Kidney tubule cell (primary cell): ENCODE measurements around the gene UBE2Z.
"Not testable (repeated sequence)": the region's sequence is repeated elsewhere in the genome, so short reads cannot be mapped to it uniquely, and the experiment has no call there.

Experiments
- DNase-seq: peaks from one replicate; pipeline ENCODE4 v3.0.0-alpha.2; 2018; ENCODE audit warnings: low spot score

Gene UBE2Z

DNA sequence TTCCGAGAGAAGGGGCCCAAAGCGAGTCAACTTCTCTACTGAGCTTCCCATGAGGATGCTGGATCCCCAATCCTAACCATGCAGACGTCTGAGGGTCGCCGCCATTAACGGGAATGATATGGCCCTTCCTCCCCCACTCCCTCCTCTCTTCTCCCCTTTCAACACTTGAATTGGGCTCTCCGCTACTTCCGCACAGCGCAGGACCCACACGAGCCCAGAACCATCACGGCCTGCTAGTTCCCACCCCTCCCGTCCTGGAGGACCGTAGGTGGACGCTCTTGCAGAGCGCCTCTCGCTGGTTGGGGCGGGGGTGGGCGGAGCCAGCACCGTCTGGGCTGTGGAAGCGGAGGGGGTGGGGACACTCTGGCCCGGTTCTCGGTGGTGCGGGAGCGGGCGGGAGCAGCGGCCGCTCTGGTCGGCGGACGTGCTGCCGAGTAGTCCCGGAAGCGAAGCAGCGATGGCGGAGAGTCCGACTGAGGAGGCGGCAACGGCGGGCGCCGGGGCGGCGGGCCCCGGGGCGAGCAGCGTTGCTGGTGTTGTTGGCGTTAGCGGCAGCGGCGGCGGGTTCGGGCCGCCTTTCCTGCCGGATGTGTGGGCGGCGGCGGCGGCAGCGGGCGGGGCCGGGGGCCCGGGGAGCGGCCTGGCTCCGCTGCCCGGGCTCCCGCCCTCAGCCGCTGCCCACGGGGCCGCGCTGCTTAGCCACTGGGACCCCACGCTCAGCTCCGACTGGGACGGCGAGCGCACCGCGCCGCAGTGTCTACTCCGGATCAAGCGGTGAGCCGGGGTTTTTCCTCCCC, at the start of gene UBE2Z:
TSS of gene UBE2Z (plus strand) at position 361 of the 797 bp plus-strand sequence. CDS start at position 458, 97 bp downstream.
- DNase-seq, result peak; percentile 95

DNA sequence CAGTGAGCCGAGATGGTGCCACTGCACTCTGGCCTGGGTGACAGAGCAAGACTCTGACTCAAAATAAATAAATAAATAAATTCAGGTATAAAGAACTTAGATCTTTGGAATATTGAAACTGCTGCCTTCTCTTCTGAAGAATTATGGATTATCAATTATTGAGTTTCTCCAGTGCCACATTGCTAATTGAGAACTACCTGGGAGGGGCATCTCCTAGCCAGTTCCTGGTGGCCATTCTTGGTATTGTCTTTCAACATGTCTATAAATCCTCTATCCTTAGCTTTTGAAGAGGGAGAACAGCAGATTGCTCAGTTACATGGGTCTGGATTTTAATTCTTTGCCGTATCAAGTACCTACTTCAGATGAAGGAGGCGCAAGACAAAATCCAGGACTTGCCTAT, 48.2 kb upstream of the UBE2Z start:
- DNase-seq, result no peak

DNA sequence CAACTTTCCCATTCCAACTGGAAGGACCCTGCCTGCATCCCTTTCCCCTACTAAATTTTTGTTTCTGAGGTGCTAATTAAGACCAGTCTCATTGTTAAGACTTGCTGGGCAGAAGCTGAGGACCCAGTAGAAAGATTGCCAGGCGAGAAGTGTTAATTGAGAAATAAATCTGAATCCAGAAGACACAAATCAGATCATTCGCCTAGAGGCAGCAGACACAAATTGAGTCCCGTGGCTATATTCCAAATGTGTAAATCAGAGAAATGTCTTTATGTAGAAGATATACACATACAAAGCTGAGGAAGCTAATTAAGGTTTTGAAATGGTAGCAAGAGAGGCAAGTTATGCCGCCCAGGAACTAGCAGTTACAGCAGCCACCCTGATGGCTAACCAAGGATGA, 47.8 kb upstream of the UBE2Z start:
- DNase-seq, result no peak

DNA sequence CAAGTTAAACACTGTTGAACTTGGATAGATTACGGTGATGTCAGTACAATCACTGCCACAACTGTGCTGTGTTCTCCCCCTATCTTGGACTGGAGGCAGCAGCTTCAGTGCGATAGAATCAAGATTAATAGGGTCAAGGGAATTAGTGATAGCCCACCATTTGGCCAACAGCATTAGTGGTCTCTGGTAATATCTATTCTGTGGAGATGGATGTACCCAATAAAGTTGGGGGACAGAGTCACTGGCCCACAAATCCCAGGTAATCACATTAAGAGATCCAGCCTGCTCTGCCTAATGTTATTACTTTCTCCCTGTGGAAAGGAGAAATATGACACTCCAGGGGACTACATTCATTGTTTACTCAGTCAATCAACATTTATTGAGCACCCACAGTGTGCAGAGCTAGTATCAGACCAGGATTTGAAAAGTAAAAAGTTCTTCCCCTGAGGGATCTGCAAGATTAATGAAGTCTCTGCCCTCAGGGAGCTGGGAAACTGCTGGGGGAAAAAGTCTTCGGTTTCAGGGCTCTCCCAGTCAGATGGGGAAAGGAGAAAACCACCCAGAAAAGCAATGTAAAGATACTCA, 39.2 kb upstream of the UBE2Z start:
- DNase-seq, result no peak

DNA sequence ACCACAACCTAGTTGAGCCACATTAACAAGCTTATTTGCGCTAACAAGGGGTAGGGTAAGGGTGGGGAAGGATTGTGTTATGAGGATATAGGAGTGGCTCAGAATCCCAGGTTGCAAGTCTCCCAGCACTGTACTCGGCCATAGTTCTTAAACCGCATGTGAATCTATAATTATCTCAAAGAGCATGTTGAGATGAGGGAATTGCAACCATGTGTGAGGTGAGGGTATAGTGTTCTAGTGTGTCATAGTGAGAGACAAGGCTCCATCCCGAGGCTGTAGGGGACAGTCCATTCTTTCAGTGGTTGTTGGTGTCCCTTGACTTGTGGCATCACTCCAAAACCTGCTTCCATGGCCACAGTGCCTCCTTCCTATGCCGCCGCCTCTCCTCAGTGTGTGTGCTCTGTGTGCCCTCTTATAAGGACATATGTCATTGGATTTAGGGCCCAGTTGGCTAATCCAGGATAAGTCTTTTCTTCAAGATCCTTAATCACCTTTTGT, 38.3 kb upstream of the UBE2Z start:
- DNase-seq, result no peak

DNA sequence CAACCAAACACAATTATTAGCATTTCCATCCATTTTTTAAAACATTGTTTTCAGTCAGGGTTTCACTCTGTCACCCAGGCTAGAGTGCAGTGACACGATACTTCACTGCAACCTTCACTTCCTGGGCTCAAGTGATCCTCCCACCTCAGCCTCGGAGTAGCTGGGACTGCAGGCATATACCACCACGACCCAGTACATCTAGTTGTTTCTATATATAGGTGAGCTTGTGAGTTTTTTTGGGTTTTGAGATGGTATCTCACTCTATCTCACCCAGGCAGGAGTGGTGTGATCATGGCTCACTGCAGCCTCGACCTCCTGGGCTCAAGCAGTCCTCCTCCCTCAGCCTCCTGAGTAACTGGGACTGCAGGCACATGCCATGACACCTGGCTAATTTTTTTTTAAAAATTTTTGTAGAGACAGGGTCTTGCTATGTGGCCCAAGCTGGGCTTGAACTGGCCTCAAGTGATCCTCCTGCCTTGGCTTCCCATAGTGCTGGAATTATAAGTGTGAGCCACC, 37.1 kb upstream of the UBE2Z start:
- DNase-seq, result no peak

DNA sequence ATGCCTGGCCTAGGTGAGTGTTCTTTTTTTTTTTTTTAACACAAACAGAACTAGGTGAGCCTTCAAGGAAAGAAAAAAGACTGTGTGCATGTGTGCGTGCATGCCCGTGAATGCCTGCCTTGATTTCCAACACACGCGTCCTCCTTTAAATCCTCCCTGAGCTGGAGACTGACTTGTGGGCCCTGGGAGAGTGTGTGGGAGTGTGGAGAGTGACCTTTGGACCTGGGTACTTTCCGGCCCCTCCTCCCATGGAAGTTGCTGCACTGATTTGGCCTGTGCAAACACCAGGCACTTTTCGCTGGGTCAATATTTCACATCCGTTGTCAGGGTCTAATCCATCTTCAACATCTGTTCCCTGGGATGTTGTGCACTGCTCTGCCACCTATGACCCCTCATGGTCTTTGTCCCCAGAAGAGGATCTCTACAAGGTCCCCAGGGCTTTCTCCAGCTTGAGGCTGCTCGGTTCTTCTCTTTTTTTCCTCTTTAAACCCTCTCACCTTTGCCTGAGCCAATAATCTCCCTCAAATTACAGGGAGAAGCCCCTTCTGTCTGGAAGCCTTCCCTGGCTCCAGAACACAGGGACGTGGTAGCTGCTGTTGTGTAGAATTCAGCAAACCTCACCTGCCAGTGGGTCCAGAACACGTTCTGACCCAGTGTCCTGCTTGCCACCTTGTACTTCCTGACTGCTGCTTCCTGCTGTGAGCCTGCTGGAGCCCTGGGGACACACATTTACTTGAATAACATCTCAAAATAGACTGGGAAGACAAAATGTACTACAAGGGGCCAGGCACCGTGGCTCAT, 36.5 kb upstream of the UBE2Z start:
- peak; percentile 34 for DNase-seq

DNA sequence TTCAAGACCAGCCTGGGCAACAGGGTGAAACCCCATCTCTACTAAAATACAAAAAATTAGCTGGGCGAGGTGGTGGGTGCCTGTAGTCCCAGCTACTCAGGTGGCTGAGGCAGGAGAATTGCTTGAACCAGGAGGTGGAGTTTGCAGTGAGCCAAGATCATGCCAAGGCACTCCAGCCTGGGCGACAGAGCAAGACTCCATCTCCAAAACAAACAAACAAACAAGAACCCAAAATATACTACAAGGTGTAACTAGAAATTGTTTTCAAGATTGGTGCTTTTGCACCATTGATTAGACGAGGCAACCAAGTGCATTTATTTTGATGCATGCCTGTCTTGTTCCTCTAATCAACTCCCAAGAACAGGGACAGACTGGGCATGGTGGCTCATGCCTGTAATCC, 35.8 kb upstream of the UBE2Z start:
- not testable (repeated sequence) for DNase-seq

DNA sequence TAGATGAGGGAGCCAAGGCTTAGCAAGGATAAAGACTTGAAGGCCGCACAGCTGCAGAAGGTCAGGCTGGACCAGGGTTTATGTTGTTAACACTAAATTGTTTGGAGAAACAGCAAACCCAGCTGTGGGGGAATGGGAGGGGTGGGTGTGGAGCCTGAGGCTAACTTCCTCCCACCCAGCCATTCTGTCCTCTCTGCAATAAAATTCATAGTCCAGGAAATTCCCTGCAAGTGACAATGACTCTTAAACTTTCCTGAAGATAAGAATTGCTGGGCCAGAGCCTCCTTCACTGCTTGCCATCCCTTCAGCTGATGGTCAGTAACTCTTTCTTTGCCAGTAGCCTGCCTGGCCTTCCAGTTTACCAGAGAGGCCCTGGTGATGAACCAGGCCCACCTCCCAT, 35.0 kb upstream of the UBE2Z start:
- DNase-seq, result no peak

DNA sequence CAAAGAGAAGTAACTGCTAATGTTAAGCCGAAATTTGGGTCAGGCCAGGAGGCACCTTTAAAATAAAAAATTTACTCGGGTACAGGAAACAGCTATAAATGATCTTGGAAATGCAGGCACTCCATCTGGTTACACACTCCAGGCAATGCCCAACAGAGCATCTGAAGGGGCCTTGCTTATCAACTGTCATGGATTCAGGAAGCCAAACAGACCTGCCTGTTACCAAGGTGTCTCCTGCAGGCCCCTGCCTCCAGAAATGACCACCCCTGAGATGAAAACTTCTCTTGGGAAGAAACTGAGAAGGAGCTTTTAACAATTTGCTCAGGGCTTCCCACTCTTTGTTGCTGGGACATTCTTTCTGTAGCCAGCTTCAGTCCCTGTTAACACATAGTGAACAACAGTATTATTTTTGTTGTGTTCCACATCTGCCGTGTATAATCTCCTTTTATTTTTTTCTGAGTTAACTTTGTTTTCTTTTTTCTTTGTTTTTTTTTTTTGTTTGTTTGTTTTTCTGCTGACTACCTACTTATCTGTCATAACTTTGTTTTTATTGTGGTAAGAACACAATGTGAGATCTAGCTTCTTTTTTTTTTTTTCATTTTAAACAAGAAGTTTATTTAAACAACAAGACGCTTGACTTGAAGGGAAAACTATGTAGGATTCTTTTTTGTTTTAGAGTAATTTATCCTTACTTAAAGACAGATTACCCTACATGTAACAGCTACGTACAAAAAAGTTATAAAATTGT, 34.3 kb upstream of the UBE2Z start:
- no peak for DNase-seq

DNA sequence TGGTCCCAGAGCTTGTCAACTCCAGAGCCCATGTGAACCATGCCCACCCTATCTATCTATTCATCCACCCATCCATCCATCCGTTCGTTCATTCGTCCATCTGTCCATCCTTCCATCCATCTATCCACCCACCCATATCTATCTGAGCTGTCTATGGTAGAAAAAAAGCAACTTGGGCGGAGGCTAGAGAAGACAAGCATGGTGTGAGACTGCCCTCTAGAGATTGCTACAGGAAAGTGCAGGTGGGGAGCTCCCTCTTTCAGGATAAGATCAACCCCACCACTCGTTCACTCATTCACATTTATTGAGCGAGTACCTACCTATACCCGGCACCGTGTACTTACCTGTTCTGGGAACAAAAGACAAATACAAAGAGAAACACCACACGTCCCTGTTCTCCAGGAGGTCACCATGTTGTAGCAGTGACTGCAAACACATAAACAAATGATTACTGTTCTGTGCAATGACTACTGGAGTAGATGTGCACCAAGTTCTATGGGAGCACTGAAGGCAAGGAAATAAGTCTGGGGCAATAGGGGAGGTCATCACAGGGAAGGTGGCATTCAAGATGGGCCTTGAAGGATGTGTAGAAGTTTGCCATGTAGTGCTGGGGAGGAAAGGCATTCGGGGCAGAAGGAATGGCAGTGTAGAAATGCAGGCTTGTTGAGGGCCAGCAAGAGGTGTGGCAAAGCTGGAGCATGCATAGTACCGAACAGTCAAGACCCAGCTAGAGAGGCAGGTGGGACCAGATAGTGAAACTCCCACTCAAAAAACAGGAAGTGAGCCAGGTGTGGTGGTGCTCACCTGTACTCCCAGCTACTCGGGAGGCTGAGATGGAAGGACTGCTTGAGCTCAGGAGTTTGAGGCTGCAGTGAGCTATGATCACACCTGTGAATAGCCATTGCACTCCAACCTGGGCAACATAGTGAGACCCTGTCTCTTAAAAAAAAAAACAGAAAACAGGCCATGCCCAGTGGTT, 29.0 kb upstream of the UBE2Z start:
- DNase-seq, result peak; percentile 71

DNA sequence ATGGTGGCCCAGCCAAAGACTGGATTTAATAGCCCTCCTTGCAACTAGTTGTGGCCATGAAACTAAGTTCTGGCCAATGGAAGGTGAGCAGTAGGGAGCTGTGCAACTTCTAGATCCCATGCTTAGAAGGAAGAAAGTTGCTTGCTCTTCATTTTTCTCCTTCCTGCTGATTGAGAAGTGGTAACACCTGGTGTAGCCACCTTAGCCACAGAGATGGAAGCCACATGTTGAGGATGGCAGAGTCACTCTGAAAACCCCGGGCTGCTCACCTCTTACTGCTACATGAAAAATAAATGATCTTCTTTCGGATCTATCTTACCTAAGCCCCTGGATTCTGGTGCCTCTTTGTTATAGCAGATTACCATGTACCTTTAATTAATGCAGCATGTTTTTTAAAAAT, 25.9 kb upstream of the UBE2Z start:
- no peak for DNase-seq

DNA sequence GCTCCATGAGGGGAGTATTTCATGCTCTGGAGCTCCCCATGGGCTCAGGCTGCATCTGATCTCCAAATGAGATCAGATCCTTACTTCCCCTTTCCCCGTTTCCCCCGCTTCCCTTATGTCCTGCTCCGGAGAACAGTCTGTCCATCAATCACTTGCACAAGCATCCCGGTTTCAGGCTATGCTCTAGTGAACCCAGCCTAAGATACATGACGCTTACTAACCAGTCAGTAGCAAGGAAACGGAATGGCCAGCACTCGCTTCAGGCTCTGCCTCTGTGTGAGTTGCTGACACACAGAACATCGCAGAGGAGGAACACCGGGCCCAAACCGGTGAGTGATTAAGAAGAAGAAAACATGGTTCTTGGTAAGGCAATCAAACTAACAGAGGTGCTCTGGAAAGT, 25.0 kb upstream of the UBE2Z start:
- DNase-seq, result peak; percentile 80

DNA sequence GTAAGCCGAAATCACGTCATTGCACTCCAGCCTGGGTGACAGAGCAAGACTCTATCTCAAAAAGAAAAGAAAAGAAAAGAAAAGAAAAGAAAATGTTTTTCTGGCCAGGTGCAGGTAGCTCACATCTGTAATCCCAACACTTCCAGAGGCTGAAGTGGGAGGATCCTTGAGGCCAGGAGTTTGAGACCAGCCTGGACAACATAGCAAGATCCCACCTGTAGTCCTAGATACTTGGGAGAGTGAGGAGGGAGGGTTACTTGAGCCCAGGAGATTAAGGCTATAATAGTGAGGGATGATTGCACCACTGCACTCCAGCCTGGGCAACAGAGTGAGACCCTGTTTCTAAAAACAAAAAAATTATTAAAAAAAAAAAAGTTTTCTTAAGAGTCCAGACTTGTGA, 18.1 kb upstream of the UBE2Z start:
- no peak for DNase-seq

DNA sequence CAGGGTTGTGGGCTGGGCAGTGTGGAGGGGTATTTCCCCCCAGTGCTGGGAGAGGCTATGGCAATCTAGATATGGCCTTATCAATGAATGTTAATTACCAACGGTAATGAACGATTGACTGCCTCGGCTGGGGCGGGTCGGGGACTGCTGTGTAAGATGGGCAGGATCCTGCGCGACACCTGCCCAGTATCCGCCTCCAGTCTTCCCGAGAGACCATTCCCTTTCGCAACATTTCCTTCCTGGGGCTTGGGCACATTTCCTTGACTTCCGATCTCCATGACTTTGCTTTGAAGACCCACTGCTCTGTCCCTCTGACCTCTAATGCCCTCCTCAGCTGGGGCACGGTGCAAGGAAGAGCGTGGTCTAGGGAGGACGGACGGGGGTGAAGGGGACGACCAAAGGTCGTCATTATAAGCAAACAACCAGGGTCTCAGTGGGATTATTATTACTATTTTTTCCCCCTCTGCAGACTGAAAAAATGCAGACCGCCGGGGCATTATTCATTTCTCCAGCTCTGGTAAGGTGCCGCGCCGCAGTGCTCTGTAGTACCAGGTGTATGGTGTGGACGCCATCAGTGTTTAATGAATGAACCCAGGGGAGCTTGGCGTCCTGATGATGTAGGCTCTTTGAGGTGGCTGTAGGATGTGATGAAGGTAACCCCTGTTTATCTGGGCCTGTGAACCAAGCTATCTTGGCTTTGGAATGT, 15.1 kb upstream of the UBE2Z start:
- no peak for DNase-seq

DNA sequence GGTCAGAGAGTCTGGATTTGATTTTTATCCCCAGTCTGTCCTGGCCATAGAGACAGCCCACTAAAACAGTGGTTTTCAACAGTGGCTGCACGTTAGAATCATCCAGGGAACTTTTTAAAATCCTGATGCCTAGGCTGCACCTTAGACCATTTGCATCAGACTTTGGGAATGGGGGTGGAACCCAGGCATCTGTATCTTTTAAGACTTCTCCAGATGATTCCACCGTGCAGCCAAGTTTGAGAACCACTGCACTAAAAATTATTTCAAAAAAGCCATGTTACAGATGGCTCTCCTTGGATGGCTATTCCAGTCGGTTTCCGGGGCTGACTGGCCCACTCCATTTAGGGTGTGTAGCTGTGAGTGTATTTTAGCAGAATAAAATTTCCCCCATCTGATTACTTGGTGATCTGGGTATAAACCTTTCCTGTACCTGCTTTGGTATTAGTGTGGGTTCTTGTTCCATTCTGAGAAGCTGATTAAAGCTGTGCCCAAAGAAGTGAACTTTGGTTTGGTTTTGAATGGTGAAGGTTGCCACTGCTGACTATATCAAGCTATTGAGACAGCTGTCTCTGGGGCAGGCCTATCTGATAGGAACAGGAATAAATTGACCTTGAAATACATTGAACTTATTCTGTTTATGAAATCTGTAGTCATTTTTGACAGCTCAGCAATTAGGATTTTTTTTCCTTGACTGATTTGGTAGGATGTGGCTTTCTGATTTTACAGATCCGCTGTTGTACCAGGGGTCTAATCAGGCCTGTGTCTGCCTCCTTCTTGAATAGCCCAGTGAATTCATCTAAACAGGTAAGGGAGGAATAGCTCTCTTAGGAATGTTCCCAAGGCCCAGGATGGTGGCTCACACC, 14.3 kb upstream of the UBE2Z start:
- DNase-seq, result no peak

DNA sequence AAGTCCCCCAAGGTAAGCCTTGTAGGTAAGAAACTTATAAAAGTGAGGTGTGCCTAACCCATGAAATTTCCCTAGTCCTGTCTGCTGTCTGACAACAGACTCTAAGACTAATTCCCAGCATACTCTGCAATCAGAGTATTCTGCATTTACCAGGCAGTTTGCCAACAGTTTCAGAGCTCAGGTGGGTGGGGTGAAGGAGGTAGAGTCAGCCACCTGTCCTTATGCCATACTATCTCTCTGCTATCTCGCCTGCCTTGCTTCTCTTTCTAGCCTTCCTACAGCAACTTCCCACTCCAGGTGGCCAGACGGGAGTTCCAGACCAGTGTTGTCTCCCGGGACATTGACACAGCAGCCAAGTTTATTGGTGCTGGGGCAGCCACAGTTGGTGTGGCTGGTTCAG, 13.3 kb upstream of the UBE2Z start:
- DNase-seq, result no peak

DNA sequence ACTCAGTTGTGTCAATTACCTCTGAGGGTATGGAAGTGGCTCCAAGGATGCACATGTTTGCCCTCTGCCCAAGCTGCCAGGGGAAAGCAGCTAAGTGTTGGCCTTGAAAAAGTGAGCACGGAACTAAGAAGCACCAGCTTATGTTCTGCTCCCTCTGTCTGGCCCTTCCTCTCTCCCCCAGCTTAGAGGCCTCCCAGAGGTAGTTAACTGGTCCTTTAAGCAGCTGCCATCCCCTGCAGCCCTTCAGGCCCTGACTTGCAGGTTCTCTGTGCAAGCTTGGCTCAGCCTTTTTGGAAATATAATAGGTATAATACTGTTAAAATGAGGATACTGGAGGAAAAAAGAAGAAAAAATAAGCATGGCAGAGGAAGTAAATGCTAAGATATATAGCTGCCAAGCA, 7.0 kb upstream of the UBE2Z start:
- DNase-seq, result no peak

DNA sequence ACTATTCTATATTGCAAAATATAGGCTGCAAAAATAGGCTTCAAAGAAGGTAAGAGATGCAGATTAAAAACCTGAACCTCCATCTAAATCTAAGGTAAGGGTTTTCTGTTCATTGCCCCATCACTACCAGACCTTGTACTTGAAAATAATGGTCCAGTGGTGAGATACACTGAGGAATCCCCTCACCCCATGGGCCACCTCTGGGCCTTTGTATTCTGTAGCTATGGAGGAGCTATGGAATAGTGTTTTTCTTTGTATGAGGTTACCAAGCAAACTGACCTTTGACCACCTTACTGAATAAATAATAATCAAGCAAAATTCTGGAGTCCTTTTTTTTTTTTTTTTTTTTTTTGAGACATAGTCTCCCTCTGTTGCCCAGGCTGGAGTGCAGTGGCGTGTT, 4.8 kb upstream of the UBE2Z start:
- no peak for DNase-seq
